G401 (cell line): Measurements from ENCODE around the gene PAM16. TPM values are rescaled to one million over a fixed set of nuclear protein-coding genes. Genes with fewer than 3 reads are reported as not detected.

ENCODE experiments used
- DNase-seq: peaks from one replicate; pipeline ENCODE4 v3.0.0-alpha.2; 2015; ENCODE audit warnings: low spot score
- in situ Hi-C: cut with HindIII; loops from 2 replicates; pipeline ENCODE4 v1.10.0; 2016; ENCODE audit warnings: low sequenced_read_pairs, mixed read lengths
- total RNA-seq: library from RNA; depleted of rRNA; stranded (reverse); fragments of >200 nt; shearing (Covaris generic); gene quantifications from 2 replicates; pipeline ENCODE4 v1.2.3, GENCODE V29; 2014

PAM16 gene
- total RNA-seq, 1 experiment from 2014 or later = 68.3 TPM

DNA sequence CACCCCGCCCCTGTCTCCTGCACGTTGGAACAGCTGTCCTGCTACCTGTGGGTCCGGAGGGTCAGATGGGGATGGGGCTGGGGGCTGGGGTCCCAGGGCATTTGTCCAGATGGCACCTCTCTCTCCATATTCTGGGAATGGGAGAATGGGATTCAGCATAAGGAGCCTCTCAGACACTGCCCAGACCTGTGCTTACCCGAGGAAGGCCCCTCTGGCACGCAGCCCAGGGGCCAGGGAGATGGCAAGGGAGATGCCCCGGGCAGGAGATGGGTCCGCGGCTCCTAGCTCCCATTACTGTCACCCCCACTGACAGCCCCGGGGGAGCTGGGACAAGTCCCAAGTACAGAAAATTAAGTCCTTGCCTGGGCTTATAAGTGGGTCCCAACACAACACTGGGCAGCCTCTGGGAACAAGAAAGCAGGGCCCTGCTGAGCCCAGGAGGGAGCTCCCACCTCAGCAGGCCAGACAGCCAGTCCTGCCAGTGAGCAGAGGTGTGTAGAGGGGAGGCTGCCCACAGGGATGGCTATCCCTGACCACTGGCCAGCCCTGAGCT, 22.3 kb upstream of the PAM16 start:
- in situ Hi-C loops = no loop called here
- no peak for DNase-seq

DNA sequence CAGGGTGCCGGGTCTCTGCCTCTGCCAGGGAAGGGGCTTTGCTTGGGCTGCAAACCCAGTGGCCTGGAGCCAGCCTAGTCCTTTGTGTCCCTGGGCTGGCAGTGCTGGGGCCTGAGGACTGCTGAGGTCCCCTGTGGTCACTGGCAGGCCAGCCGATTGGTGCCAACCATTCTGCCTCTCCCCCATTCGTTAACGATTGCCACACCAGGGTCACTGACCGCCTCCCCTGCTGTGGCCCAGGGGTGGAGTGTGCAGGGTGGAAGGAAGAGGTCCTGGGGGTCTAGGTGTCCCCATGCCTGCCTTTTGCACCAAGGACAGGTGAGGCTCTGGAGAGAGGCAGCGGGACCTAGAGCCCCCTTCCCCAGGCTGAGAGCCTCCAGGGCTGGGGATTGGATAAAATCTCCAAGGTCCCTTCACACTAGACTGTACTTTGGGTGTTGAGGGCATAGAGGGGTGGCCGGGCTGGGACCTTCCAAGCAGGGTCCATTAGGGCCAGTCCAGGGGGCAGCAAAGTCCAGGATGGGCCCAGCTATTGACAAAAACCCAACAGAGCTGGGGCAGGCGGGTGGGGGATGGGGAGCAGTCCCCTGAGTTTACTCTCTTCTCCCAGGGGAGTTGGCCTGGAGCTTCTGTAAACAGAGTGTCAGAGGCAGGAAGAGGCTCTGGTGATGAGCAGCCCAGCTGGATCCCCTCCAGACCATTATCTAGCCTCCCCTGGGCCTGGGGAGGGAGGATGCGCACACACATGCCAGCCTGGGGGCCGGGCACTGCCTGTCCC, 21.6 kb upstream of the PAM16 start:
- in situ Hi-C loops = no loop called here
- no peak for DNase-seq

DNA sequence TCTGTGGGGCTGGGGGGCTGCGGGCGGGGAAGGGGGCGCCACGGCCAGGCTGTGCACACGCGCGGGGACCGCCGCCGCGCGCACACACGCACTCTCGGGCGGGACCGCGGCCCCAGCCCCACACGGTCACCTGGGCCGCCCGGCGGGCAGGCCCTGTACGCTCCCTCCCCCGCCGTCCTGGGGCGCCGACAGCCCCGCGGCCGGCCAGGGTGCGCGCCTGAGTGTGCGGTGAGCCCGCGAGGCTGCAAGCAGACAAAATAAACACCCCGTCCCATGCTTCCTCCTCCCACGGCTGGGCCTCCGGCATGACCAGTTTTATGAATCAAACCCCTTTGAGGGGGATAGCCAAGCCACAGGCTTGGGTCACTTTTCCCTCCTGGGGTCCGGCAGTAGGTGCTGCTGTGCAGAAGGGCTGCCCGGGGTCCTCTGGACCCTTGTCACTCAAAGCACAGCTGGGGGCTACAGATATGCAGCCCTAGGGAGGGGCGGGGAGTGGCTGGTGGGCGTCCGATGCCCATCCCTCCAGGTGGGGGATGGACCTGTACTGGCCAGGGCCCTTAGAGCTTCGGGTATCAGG, 21.0 kb upstream of the PAM16 start:
- no peak for DNase-seq
- in situ Hi-C loops = no loop called here

GRCh38 chr16:4371357-4372000, 20.4 kb upstream of the PAM16 start, which contains the start of gene VASN:
Gene VASN (plus strand): TSS chr16:4371848. CDS start chr16:4380878, 9,030 bp downstream.
- in situ Hi-C loops = no loop called here
- peak; percentile 68 for DNase-seq

GRCh38 chr16:4370570-4371356, 19.6 kb upstream of the PAM16 start:
- DNase-seq = no peak
- in situ Hi-C loops = no loop called here

GRCh38 chr16:4370151-4370550, 19.0 kb upstream of the PAM16 start:
- in situ Hi-C loops = no loop called here
- DNase-seq = no peak

DNA sequence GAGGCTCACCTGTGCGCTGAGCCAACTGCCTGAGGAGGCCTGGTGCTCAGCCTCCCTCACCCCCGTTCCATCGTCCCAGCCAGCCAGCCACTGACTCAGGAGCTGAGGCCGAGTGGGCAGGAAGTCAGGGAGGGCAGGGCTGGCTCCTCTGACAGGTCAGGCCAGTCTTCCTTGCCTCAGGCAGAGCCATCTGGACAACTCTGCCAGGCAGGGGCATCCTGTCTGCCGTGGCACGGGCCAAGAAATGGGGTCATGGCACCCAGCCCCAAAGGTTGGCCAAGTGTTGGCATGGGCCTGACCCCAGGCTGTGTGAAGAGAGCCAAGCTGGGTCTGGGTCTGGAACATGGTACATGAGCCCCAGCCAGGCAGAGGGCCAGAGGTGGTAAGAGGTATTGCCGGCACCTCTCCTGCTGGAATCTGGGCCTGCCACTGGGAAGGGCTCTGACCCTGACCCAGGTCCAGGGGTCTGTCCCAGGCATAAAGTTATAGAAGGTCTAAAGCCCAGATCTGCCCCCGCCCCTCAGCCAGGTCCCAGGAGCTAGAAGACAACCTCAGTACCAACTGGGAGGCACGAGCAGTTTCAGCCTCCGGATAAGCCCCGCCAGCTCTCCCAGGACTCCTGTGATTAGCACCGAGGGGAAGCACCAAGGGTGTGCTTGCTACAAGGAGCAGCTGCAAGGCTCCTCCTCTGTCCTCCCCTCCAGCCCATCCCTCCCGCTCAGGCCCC, 18.0 kb upstream of the PAM16 start:
- peak; percentile 52 for DNase-seq
- in situ Hi-C loops = no loop called here

DNA sequence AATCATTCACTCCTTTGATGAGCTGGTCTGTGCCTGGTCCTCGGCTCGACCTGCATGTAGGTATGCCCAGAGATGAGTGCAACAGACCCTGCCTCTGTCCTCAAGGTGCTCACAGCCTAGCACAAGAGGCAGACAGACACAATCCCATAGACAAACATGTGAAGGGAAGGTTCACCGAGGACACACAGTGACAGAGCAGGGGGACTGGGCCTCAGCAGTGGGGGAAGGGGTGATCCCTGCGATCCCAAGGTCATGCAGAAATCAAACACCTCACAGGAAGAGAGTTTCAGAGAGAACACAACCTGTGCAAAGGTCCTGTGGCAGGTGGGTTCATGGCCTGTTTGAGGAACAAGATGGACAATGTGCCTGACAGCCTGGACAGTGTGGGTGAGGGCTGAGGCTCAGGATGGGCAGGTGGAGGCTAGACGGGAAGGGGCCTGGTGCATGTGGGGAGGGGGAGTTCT, 16.3 kb upstream of the PAM16 start:
- in situ Hi-C loops = no loop called here
- DNase-seq = no peak

DNA sequence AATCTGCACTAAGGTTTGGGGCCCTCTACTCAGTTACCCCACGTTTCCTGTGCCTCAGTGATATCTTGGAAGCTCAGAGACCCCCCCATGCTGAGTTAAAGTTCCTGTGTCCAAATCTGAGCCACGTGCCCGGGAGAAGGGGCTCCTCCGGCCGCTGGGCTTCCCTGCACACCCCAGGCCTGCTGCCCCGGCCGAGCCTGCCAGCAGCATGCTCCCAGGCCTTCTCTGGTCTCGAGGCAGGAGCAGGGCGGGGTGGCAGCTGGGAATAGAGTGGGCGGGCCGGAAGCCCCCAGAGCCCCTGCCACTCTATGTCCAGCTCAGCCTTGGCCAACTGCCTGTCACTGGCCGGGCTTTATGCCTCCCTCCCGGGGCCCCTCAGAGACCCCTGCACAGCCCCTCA, 14.9 kb upstream of the PAM16 start:
- in situ Hi-C loops = no loop called here
- DNase-seq = no peak

DNA sequence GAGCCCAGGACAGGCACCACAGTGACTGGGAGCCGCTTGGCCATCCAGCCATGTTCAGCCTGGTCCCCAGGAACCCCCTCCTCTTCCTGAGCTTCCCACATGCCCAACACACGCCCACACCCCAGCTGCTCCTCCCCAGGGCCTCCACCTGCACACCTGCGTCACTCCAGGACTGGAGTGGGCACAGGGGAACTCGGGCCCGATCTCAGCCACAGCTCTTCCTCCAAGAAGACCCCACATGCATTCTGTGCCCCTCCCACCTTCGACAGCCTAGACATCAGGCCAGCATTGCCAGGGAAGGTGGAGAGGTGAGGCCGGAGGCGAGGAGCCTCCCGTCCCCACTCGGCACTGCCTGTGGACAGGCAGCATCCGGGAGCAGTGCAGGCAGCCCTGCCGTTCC, 14.5 kb upstream of the PAM16 start:
- DNase-seq = no peak
- in situ Hi-C loops = no loop called here

DNA sequence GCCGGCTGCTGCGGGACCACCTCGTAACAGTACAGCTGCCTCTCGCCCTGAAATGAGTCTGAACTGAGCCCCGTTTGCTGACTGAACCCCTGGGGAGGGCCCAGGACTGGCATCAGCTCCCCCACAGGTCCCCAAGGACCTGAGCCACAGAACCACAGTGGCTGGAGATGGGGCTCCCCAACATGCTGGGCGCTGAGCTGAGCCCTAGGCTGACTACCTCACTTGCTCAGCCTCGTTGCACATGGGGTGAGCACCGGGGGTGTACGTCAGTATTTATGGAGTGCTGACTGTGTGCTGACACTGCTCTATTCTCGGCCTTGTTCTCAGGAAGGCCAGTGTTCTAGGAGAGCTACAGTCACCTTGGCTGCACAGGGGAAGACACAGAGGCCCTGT, 13.9 kb upstream of the PAM16 start:
- in situ Hi-C loops = no loop called here
- no peak for DNase-seq

GRCh38 chr16:4364196-4365013, 13.3 kb upstream of the PAM16 start:
- in situ Hi-C loops = no loop called here
- no peak for DNase-seq

GRCh38 chr16:4362476-4363135, 11.5 kb upstream of the PAM16 start:
- in situ Hi-C loops = no loop called here
- DNase-seq = no peak

- DNase-seq = no peak
- in situ Hi-C loops = no loop called here
Observed at GRCh38 chr16:4361944-4362311, 10.8 kb upstream of the PAM16 start.

DNA sequence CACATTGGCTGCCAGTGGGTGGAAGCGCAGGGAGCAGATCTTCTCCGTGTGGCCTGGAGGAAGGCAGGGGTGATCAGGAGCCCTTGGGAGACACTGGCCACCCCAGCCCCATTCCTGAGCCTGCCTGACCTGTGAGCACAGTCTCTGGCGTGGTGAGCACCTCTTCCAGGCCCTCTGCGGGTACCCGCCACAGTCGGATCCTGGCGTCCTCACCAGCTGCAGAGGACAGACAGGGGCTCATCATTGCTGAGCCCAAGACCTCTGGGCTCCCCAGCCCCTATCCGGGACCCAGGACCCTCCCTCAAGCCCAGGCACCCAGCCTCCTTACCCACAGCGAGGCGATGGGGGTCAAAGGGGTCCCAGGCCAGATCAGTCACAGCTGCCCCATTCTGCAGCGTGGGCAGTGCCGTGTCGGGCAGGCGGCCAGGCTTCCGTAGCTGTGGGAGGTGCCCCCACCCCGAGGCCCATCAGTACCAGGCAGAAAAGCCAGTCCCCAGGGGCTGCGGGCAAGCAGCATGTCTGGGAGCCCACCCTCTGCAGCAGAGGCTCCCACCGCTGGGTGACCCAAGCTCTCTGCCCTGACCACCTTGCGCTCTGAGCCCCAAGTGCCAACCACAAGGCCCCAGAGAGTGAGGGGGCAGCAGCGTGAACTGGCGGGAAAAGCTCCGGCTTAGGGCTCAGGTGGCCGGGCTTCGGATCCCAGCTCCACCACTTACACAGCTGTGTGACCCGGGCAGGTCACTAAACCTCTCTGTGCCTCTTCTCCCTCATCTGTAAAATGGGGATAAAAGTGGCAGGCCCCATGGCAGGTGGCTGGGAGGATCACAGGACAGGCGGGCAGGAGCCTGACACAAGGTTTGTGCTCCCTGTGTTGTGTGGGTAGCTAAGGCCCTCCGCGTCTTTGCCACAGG, 10.2 kb upstream of the PAM16 start:
- in situ Hi-C loops = no loop called here
- DNase-seq = no peak

- in situ Hi-C loops = no loop called here
- DNase-seq = no peak
Observed at GRCh38 chr16:4360538-4361021, 9.5 kb upstream of the PAM16 start.
